ENCODE measurements around the gene TSC1.

Gene TSC1

DNA sequence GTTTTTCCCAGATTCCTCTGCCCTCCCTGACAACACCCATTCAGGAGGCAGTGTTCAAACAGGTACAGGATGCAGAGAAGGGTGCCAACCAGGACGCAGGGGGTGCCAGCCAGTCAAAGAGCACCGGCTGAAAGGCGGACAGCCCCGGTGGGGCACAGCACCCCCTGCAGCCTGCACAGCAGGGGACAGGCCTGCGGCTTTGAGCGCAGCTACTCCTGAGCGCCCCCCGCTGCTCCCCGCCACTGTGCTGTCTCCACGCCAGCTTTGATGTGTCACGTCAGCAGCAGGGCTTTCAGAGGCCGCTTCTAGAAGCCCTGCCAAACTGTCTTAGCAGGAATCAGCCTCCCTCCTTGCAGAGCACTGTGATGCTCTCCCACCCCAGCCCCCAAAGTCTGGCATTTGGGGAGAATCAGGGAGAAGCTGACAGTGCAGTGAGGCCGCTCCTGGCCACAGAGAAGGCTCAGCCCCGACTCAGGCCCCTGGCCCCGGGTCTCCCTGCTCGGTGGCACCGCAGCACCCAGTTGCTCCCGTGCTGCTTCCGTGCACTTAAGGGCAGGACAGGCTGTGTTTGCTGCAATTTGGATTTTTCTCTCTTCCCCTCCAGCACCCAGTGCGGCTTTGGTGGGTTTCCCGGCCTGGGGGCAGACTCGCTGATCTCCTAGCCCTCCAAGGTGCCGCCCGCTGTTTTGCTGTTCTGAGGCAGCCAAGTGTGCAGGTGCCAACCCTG is 86.6 kb downstream of the TSC1 start:
- DNase-seq = no peak

DNA sequence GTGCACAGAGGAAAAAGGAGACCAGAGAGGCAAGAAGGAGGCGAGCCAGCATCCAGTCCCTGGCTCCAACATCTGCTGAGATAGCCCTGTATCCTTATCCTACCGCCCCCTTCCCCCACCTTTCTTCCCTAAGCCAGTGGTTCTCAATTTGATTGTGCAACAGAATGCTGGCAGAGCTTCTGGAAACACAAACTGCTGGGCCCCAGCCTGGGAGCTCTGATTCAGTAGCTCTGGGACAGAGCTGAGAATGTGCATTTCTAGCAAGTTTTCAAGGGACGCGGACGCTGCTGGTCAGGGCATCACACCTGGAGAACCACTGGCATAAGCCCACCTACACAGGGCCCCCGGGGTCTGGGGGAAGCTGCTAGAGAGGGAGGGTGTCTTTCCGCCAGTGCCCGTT is 87.4 kb downstream of the TSC1 start:
- no peak for DNase-seq

DNA sequence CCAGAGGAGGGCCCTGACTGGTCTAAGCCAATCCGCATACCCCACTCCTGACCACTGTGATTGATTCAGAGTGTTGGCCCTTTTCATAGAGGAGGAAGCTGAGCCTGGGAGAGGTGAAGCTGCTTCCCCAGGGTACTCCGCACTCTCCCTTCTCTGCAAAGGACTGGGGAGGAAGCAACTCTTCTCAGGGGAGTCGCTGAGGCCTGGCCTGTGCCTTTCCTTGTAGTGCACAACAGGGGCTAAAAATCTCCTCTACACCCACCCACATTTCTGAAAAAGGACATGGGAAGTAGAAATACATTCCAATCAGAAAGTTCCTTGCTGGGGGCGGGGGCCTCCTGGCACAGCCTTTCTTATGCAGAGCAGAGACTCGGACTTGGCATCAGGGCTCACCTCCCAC is 88.5 kb downstream of the TSC1 start:
- no peak for DNase-seq

DNA sequence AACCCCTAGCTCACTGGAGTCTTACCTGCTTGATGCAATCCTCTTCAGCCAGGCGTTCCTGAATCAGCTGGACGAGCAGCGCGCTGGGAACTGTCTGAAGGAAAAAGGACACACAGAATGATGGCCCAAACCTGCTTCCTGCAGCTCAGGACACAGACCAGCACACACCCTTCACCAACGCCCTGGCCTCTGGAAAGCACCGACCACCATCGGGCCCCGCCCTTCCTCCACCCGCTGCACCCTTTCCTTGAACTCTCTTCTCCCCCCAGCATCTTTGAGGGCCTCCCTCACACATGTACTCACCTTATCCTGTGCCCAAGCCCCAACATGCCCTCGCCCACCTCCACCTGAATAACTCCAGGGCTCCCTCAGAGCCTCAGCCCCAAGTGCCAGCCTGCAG is 89.6 kb downstream of the TSC1 start:
- no peak for DNase-seq

DNA sequence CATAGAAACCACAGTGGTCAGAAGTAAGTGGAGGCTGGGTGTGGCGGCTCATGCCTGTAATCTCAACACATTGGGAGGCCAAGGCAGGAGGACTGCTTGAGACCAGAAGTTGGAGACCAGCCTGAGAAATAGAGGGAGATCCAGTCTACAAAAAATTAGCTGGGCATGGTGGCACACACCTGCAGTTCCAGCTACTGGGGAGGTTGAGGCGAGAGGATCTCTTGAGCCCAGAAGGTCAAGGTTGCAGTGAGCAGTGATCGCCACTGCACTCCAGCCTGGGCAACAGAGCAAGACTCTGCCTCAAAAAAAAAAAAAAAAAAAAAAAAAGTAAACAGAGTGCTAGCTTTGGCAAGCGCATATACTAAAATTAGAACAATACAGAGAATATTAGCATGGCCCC is 90.9 kb downstream of the TSC1 start:
- no peak for DNase-seq

DNA sequence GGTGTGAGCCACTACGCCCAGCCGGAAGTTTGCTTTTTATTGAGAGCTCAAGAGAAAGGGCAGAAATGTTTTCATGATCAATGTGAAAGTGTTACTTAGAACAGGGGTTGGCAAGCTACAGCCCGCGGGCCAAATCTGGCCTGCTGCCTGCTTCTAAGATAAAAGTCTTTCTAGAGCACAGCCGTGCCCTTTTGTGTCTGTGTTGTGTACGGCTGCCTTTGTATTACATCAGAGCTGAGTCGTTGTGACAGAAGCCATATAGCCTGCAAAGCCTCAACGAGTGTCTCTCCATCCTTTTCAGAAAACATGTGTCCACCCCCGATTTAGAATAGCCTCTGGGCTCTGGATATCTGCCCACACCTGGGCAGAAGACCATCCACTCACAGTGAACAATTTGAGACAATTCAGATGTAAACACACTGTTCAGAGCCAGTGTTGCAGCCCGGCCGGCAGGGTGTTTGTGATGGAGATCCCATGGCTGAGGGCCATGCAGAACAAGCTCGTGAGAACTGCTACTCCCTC is 95.2 kb downstream of the TSC1 start:
- no peak for DNase-seq

DNA sequence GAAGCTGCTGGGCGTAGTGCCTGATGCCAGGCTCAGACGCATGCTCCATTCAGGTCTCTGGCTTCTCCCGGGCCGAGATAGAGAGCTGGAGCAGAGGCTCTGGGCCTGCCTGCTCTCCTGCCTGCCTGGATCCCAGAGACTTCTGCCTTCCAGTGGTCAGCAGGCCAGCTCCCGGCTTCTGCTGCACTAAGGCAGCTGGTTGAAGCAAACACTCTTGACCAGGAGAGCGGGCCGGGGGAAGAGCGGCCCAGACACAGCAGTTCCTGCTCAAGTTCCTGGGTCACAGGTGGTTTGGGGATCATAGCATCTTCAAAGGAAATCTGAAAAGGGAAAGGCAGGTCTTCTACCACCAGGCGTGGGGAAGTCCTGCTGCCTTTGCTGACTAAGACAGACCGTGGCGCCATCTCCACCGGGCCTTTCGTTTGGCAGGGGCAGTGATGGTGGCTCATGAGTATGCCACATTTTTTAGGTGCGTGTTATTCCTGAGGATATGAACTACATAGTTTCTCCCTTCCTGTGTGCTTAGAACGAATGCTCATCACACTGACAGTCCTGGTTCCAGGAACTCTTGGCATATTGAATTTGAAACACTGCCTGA is 97.4 kb downstream of the TSC1 start:
- DNase-seq = no peak

DNA sequence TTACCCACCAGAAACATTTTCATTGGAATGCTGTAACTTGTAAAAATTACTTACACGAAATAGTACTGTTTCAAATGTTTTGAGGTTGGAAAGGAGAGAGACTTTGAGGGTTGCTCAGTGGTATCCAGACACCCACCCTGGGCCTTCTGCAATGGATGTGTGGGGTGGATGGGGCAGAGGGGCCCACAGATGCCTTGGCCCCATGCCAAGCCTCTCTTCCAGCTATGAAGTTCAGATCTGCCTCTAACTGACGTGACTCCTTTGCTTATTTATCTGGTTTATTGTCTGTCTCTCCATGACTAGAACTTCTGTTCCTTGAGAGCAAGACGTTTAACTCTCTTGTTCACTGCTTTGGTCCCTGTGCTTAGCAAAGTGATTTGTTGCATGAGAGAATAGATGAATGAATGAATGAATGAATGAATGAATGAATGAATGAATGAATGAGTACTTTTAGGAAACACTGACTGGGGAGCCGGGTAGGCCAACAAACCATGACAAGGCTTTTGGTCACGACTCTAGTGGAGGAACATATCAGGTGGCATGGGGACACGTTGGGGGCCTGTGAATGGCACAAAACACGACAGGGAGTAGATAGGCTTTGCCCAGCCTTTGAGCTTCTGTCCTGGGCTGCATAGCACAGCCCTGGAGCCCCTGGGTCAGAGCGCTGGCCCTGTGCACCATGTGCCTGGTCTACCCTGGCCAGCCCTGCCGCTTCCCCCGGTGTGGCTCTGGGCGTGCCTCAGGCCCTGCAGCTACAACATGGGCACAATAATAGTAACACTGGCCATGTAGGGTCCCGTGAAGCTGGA is 98.1 kb downstream of the TSC1 start:
- DNase-seq = no peak

DNA sequence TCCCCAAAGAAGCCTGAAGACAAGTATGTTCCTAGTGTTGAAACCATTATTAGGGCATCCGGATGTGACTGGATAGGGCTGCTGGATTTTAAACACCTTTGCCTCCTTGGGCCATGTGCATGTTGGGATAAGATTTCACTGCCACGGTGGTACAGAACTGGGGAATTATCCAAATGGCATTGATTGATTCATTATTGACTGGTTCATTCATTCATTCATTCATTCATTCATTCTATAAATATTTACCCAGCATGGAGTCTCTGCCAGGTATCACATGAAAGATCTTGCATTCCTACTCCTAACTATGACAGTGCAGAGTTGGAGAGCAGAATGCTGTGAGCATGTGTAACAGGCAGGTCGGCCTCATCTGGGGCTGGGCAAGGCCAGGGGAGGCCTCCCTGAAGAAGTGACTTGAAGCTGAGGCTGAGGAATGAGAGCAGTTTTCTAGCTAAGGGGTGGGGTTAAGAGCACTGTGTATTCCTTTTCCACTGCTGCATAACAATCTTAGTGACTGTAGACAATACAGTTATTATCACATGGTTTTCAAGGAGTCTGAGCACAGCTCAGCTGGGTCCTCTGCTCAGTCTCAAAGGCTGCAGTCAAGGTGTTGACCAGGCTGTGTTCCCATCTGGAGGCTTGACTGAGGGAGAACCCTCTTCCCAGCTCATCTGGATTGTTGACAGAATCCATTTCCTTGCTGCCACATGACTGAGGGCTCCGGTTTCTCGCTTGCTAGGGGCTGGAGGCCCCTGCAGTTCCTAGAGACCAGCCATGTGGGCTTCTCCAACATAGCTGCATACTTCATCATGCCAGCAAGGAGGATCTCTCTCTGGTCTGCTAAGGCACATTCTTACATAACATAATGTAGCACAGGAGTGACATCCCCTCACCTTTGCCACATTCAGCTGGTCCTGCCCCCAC is 102.0 kb downstream of the TSC1 start:
- no peak for DNase-seq
